Endothelial cell (in vitro differentiated cells): Measurements from ENCODE around the gene KHDC3L. TPM values are rescaled to one million over a fixed set of nuclear protein-coding genes. Genes with fewer than 3 reads are reported as not detected.

ENCODE experiments used
- DNase-seq: peaks from one replicate; pipeline ENCODE4 v3.0.0; 2021; ENCODE audit warnings: low spot score
- H3K27ac Mint-ChIP-seq: one replicate; pipeline ENCODE4 v1.8.0; 2021; ENCODE audit warnings: mixed read lengths, inconsistent platforms; ENCODE audit not compliant: unreplicated experiment
- H3K27me3 Mint-ChIP-seq: one replicate; pipeline ENCODE4 v1.8.0; 2021; ENCODE audit warnings: mild to moderate bottlenecking, moderate library complexity, mixed read lengths, inconsistent platforms; ENCODE audit not compliant: unreplicated experiment
- H3K36me3 Mint-ChIP-seq: one replicate; pipeline ENCODE4 v1.8.0; 2021; ENCODE audit warnings: mild to moderate bottlenecking, low read depth, mixed read lengths, inconsistent platforms; ENCODE audit not compliant: unreplicated experiment
- H3K4me1 Mint-ChIP-seq: one replicate; pipeline ENCODE4 v1.8.0; 2021; ENCODE audit warnings: mild to moderate bottlenecking, mixed read lengths, inconsistent platforms; ENCODE audit not compliant: unreplicated experiment
- H3K4me3 Mint-ChIP-seq: one replicate; pipeline ENCODE4 v1.8.0; 2021; ENCODE audit warnings: mild to moderate bottlenecking, mixed read lengths, inconsistent platforms; ENCODE audit not compliant: unreplicated experiment
- H3K9me3 Mint-ChIP-seq: one replicate; pipeline ENCODE4 v1.8.0; 2021; ENCODE audit warnings: mixed read lengths, inconsistent platforms; ENCODE audit not compliant: unreplicated experiment
- long read RNA-seq: library from polyadenylated mRNA; unstranded; transcript quantifications from one replicate; pipeline ENCODE4 v2.0.0, GENCODE V29; 2020; ENCODE audit not compliant: unreplicated experiment
- total RNA-seq: library from RNA; stranded (reverse); fragmentation: NEBNext Ultra II Directional; extraction: Animal tissue kit (Norgen Biotek cat#: 25700); gene quantifications from one replicate; pipeline ENCODE4 v1.2.1, GENCODE V29; 2021; ENCODE audit not compliant: unreplicated experiment
- TF ChIP-seq, protein P1 (sequence below): fragments of 200-600 bp; sonication (generic); IDR thresholded peaks from one replicate; pipeline ENCODE4 v1.5.0; 2021; ENCODE audit warnings: antibody characterized with exemption; ENCODE audit not compliant: unreplicated experiment

KHDC3L gene, protein sequence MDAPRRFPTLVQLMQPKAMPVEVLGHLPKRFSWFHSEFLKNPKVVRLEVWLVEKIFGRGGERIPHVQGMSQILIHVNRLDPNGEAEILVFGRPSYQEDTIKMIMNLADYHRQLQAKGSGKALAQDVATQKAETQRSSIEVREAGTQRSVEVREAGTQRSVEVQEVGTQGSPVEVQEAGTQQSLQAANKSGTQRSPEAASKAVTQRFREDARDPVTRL
- not detected for total RNA-seq
- long read RNA-seq, result 0 reads

DNA sequence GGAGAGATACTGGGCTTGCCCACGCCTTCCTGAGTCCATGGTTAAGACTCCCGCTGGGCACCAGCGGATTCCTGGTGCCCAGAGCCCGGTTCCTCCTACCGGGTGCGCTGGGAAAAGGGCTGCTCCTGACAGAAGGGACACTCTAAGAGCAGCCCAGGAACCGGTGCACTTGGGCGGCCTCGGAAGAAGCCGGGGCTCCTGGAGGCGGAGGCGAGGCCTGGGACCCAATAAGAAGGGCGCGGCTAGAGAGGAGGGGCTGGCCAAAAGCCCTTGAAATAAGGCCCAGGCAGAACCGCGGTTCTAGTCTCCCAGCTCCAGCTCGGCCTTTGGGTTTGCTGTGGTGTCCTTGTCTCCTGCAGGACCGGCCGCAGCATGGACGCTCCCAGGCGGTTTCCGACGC is at the start of gene KHDC3L:
Gene KHDC3L, plus strand, starts transcription at position 301 of the 400 bp plus-strand sequence. Its CDS starts 72 bp downstream, at position 373.
- H3K4me1 Mint-ChIP-seq, result peaks cover 4% of the 10 kb centered on the region
- H3K36me3 Mint-ChIP-seq, result no peaks in the 10 kb centered on the region
- H3K27ac Mint-ChIP-seq, result no peak within 1 kb of the TSS
- H3K9me3 Mint-ChIP-seq, result no peaks in the 10 kb centered on the region
- no peak for DNase-seq
- peaks cover 3% of the 10 kb centered on the region for H3K27me3 Mint-ChIP-seq
- TF ChIP-seq, protein P1, sequence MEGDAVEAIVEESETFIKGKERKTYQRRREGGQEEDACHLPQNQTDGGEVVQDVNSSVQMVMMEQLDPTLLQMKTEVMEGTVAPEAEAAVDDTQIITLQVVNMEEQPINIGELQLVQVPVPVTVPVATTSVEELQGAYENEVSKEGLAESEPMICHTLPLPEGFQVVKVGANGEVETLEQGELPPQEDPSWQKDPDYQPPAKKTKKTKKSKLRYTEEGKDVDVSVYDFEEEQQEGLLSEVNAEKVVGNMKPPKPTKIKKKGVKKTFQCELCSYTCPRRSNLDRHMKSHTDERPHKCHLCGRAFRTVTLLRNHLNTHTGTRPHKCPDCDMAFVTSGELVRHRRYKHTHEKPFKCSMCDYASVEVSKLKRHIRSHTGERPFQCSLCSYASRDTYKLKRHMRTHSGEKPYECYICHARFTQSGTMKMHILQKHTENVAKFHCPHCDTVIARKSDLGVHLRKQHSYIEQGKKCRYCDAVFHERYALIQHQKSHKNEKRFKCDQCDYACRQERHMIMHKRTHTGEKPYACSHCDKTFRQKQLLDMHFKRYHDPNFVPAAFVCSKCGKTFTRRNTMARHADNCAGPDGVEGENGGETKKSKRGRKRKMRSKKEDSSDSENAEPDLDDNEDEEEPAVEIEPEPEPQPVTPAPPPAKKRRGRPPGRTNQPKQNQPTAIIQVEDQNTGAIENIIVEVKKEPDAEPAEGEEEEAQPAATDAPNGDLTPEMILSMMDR, result no peak
- no peak within 1 kb of the TSS for H3K4me3 Mint-ChIP-seq

DNA sequence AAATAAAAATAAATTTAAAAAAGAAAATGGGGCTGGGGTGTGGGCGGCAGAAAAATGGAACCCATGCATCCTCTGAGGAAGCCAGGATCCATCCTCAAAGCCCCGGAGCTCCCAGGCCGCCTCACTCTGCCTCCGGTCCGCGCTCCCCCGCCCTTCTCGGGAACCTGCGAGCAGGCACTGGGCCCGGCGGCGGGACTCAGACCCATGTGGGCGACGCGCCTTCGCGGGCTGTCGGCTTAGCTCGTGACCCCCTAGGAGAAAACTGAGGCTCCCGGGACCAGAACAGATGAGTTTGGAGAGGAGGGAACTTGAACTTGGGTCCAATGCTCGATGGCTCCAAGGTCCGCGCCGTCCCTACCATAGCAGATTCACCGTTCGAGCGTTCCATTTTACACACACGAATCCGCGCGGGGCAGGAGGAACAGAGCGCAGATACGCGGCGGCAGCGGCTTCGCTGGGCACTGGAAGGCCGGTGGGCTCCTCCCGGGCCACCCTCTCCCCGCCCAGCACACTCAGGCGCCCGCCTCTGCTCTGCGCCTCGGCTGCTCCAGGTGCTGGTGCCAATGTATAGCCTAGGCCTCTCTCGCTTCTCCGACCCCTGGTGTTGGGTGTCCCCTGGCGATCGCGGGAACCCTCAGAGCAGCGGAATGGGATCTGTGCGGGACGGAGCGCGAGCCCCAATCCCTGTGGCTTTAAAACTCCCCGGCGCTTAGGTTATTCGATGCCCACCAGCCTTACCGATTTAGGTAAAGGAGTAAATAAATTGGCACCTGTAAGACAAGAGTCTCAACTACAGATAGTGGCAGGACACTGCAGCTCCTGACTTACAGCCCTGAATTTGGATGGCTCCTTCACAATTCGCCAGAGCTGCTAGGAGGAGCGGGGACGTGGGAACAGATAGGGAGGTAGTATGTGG is 47.6 kb upstream of the KHDC3L start:
- DNase-seq, result no peak
- Mint-ChIP-seq H3K27me3 (peaks cover 3% of the 10 kb centered on the region), H3K36me3 (no peaks in the 10 kb centered on the region), H3K9me3 (no peaks in the 10 kb centered on the region), H3K4me1 (peaks cover 4% of the 10 kb centered on the region), H3K4me3 (no peak overlapping the region), H3K27ac (no peak overlapping the region)
- TF ChIP-seq, protein P1, result no peak

DNA sequence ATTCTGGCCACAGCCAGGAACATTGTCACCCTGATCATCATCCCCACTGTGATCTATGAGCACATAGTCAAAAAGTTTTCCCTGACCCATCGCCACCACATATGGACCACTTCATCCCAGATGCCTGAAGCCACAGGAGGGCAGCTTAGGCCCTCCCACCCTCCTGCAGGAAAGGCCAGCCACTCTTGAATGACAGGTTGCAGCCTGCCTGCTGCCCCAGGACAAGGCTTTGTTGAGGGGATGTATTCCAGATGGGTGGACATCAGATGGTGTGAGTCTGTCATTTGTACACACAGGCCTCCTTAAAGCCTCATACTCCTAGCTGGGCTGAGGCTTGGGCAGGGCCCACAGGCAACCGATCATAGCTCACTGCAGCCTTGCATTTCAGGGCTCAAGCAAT is 39.1 kb upstream of the KHDC3L start:
- Mint-ChIP-seq H3K27me3 (peaks cover 2% of the 10 kb centered on the region), H3K4me3 (no peak overlapping the region), H3K9me3 (no peaks in the 10 kb centered on the region), H3K36me3 (no peaks in the 10 kb centered on the region), H3K27ac (no peak overlapping the region), H3K4me1 (no peaks in the 10 kb centered on the region)
- TF ChIP-seq, protein P1, result no peak
- DNase-seq, result no peak

DNA sequence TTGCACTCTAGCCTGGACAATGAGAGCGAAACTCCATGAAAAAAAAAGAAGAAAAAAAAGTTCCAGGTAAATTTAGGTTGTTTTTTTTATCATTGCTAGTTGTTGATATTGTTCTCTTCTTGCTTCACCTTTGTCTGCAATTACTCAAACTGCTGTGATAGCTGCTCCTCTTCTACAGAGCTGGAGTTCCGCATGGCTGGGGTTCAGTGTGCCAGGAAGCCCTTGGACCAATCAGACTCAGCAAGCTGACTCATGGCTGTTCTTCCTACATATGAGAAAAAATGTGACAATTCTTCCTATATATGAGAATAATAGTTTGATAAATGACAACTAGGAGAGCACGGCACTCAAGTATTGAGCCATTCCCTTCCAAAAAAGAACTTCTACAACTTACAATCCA is 36.8 kb upstream of the KHDC3L start:
- Mint-ChIP-seq H3K4me1 (no peaks in the 10 kb centered on the region), H3K27ac (no peak overlapping the region), H3K36me3 (no peaks in the 10 kb centered on the region), H3K9me3 (no peaks in the 10 kb centered on the region), H3K27me3 (peaks cover 2% of the 10 kb centered on the region), H3K4me3 (no peak overlapping the region)
- DNase-seq, result no peak
- TF ChIP-seq, protein P1, result no peak

DNA sequence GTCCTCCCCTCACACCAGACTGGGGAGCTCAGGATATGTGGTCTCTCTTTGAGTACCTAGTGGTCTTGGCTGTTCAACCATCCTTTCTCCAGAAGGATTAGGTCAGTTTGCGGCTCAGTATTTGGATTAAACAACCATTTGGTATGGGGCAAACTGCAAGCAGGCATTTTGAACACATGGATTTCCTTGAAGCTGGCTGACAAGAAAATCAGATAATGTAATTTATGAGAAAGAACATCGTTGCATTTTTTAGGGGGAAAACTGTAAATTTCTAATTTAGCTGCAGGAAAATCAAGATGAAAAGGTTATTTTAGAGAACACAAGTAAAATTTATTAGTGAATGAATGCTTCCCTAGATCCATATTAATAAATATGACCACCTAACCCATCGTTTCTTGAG is 33.7 kb upstream of the KHDC3L start:
- H3K4me1 Mint-ChIP-seq, result no peaks in the 10 kb centered on the region
- no peaks in the 10 kb centered on the region for H3K36me3 Mint-ChIP-seq
- peaks cover 2% of the 10 kb centered on the region for H3K27me3 Mint-ChIP-seq
- no peak for DNase-seq
- no peak overlapping the region for H3K4me3 Mint-ChIP-seq
- TF ChIP-seq, protein P1, result no peak
- H3K9me3 Mint-ChIP-seq, result no peaks in the 10 kb centered on the region
- H3K27ac Mint-ChIP-seq, result no peak overlapping the region
